Stimulated activated CD4-positive, alpha-beta T cell treated with anti-CD3 and anti-CD28 coated beads, Interleukin-1b, Interleukin-23, amount 100 ng/mL, for 1 hour (primary cell): ENCODE results near the gene SAXO1.
"Not testable (repeated sequence)": the region's sequence is repeated elsewhere in the genome, so short reads cannot be mapped to it uniquely, and the experiment has no call there.

Experiments used
- DNase-seq, 2 donors: peaks; one replicate each; pipeline ENCODE4 v3.0.0-alpha.2; 2020; ENCODE audit warnings: low read depth in 2 of 2

The SAXO1 gene

DNA sequence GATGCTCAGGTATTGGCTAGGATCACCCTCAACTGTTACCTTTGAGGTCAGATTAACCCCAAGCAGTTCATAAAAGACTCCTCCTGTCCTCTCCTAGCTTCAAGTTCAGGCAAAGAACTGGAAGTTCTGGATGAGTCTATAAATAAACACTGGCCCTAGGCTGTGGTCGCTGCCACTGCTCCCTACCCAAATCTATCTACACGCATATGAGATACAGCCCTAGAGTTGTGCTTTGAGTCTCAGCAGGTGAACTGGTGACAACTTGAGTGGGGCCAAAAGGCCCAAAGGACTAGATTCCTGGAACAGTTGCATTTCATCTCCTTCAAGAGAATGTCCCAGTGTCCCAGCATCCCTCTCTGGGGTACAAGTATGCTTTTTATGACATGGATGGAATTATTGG lies 62.6 kb downstream of the SAXO1 start:
- no peak for DNase-seq

GRCh38 chr9:18969128-18969527 lies 63.9 kb downstream of the SAXO1 start:
- no peak for DNase-seq

GRCh38 chr9:18955626-18956025 lies 77.4 kb downstream of the SAXO1 start:
- DNase-seq, result no peak

GRCh38 chr9:18951936-18952335 lies 81.1 kb downstream of the SAXO1 start:
- DNase-seq, result no peak

- no peak for DNase-seq
These were observed 85.1 kb downstream of the SAXO1 start for GRCh38 chr9:18947892-18948339.

GRCh38 chr9:18942801-18943200 lies 90.2 kb downstream of the SAXO1 start:
- DNase-seq, result no peak

DNA sequence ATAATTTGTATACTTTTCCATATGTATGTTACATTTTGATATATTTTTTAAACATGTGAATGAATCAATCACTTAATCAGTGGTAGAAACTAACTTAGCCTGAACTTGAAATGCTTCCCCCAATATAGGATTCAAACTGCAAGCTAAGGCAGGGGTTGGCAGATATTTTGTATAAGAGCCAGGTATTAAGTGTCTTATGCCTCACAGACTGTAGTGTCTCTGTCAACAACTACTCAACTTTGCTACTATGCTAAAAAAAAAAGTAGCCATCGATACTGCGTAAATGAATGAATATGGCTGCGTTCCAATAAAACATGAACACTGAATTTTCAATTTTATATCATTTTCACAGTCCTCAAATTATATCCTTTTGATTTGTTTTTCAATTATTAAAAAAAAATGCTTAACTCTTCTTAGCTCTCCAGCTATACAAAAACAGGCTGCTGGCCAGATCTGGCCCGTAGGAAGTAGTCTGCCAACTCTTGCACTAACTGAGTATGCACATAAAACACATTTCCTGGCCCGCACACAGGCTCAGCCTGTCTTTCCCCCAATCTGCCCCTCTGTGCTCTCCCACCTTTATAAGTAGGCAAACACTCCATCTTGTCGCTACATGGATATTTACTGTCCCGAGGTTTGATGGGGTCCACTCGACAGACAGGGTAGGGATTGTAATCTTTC lies 91.8 kb downstream of the SAXO1 start:
- DNase-seq, result no peak

GRCh38 chr9:18939943-18940342 lies 93.1 kb downstream of the SAXO1 start:
- DNase-seq, result no peak

DNA sequence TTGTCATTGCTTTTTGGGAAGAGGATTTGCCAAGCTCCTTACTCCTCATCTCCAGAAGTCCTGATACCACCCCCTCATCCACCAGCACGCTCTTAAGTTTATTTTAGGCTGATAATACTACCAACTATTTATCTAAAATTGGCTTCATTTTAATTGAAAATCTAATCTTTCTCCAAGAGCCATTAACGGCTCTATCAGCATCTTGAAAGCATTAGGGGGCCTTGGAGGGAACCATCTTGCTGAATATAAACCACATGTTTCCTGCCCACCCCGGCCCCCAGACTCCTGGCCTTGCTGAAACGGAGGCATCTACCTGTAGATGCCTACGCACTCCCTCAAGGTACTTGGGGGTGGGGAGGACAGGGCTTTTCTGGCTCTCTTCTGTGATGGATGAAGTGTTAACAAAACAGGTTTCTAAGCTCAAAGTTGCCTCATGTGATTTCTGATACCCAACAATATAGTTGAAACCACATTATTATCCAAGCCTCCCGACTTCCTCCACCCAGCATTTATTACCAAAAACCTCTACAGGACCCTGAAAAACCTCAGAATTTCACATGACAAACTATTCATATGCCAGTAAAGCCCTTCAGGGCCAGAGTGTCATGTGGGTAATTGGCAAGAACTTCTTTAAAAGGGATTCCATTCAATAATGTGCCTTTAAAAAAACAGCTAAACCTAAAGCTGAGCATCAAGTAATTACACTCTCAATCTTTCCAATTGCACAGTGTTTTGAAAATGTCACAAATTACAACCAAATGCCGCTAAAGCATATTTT lies 96.7 kb downstream of the SAXO1 start:
- no peak for DNase-seq

GRCh38 chr9:18935541-18935940 lies 97.5 kb downstream of the SAXO1 start:
- DNase-seq, result no peak

GRCh38 chr9:18930611-18931010 lies 102.4 kb downstream of the SAXO1 start:
- not testable (repeated sequence) for DNase-seq

DNA sequence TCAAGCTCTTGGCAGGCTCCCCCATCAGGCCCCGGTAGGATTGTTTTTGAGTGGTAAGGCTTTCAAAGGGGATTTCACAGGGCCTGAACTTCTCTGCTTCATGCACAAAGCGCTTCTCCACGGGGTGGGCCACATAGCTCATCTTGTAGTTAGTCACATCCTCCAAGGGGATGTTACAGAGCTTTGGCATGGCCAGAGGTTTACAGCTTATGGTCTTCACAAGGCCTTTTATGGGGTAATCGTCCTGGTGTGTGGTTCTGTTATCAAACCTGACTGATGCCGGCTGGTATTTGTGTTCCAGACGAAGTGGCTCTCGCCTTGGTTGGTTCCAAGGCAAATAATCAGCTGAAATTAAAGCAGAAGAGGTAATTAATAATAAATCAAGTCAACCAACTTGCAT lies 104.3 kb downstream of the SAXO1 start:
- no peak for DNase-seq

DNA sequence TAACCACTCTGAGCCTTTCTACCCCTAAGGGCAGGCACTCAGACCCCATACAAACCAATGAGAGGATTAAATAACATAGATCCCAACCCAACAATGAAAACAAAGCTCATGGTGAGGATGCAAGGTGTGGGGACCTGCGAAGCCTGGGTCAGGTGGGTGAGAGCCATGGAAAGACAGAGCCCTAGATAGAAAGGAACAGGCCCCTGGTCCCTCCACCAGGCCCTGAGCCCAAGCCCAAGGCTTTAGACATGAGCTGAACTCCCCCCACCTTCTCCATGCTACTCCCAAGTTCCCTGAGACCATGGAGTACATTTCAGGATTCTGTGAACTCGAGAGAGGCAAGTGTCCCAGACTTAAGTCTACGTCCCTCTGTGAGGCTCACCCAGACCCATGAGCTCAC lies 106.5 kb downstream of the SAXO1 start:
- DNase-seq, result no peak

- no peak for DNase-seq
These were observed 107.1 kb downstream of the SAXO1 start for GRCh38 chr9:18925880-18926279.

GRCh38 chr9:18923671-18924430 lies 109.2 kb downstream of the SAXO1 start:
- DNase-seq, result no peak

GRCh38 chr9:18923167-18923566 lies 109.8 kb downstream of the SAXO1 start:
- no peak for DNase-seq

DNA sequence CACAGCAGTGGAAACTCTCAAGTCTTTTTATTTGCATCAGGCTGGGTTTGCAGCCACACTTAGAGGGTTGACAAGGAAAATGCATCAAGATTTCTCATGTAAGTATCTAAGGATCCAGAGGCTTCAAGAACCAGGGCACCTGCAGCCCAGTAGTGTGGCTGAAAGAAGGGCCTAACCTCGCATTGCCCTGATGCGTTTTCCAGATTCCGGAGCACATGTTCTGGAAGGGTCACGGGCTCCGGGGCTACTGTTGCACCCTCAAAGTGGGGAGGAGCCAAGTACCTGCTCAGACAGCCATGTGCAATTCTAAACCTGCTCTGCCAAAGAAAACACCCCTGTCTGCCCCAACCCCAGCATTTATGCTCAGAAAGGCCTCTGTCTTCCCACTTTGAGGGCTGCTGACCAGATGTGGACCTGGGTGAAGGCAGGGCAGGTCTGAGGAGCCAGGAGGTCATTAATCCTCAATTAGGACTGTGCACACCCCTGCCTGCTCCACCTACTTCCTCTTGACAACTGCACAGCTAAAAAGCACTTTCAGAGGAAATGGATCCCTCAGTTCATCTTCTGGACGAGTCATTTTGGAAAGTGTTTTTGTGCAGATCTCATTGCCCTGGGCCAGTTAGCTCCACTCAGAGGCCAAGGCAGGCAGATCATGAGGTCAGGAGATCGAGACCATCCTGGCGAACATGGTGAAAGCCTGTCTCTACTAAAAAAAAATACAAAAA lies 110.7 kb downstream of the SAXO1 start:
- DNase-seq, result no peak

DNA sequence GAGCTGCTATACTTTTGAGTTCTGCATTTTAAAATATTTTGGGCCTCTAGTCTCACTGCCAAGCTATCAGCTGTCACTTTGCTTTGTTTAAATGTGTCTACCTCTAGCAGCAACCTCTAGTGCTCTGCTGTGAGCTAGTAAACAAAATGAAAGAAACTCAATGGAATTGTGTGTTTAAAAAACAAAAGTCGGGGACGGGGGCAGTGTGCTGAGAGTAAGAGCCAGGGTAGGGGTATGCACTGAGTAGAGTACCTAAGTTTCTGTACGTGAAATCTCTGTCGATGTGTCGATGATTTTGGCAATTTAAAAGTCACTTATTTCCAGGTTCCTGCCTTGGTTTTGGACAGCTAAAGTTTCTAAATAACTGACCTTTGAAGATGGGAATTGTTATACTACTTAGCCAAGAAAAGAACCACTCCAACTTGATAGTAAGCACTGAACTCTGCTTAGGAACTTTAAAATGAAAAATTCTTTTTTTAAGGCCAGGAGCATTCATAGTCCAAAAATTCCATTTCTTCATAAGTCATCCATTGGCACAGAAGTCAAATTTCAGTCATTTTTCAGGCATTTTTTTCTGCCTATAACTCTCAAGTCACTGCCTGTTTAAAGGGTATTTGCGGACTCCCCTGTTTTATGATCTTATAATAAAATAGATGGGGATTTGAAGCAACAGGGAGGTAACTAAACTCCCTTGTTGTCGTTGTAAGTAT lies 111.5 kb downstream of the SAXO1 start:
- no peak for DNase-seq

- DNase-seq, result no peak
These were observed 112.6 kb downstream of the SAXO1 start for GRCh38 chr9:18920141-18921084.

GRCh38 chr9:18911714-18912342 lies 121.2 kb downstream of the SAXO1 start:
- no peak for DNase-seq
